DOHH2 (cell line): ENCODE data around the gene CYFIP2.

Experiments used
- CTCF ChIP-seq: fragments of 200-600 bp; sonication (generic); IDR thresholded peaks from one replicate; pipeline ENCODE4 v1.5.1; 2014; ENCODE audit warnings: antibody characterized with exemption, mild to moderate bottlenecking, low read depth, low read length; ENCODE audit not compliant: poor library complexity, severe bottlenecking
- EZH2phosphoT487 ChIP-seq: fragments of 200-600 bp; sonication (generic); IDR thresholded peaks from 2 replicates; pipeline ENCODE4 v1.6.1; 2017; ENCODE audit warnings: borderline replicate concordance, mild to moderate bottlenecking, antibody characterized with exemption, low read length, moderate library complexity, mixed read lengths

DNA sequence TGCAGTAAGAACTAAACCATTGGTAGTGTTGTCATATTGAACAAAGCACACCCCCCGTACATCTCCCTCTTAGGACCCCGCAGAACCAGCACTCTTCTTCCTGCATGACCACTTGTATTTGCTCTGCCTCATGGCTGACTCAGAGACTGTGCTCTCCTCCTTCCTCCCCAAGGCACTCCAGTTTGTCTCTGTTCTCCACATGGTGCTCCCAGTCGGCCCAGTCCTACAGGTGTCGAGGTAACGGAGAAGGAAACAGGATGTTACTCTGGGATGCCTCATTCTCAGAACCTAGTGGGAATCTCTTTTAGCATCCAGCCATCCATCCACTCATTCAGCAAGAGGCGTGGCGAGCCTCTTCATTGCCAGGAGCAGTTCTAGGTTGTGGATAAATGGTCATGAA lies 97.1 kb downstream of the CYFIP2 start:
- TF ChIP-seq CTCF (no peak), EZH2phosphoT487 (no peak)
